ENCODE results near the gene CYP4F8.

CYP4F8 gene

GRCh38 chr19:15613338-15613737, 1.7 kb upstream of the CYP4F8 start:
- H3K9me2 ChIP-seq (replicated peaks; ENCODE audit: control insufficient read depth, low read length): no peaks in the 10 kb centered on the region
- no peak overlapping the region for H3K4me2 ChIP-seq (ENCODE audit: low read length)
- H3K79me2 ChIP-seq (ENCODE audit: control insufficient read depth, low read length): no peaks in the 10 kb centered on the region
- TF ChIP-seq EZH2phosphoT487 (IDR thresholded peaks at IDR 0.05; ENCODE audit: borderline replicate concordance, low read length): no peak
- no peak for TF ChIP-seq CTCF (IDR thresholded peaks at IDR 0.05; ENCODE audit: low read depth, low read length, poor library complexity, severe bottlenecking)
- no peak overlapping the region for H3K4me3 ChIP-seq (ENCODE audit: low read length)
- H4K20me1 ChIP-seq (ENCODE audit: control insufficient read depth, insufficient read depth, low read depth, low read length): no peaks in the 10 kb centered on the region
- H3K27me3 ChIP-seq (ENCODE audit: control insufficient read depth, low read length): no peaks in the 10 kb centered on the region
- H3K9me3 ChIP-seq (ENCODE audit: control insufficient read depth, insufficient read depth, low read length): no peaks in the 10 kb centered on the region
- no peaks in the 10 kb centered on the region for H3K36me3 ChIP-seq (ENCODE audit: control insufficient read depth, low read length)
- no peak overlapping the region for H3K27ac ChIP-seq (ENCODE audit: low read depth, low read length)
- H3K4me1 ChIP-seq (ENCODE audit: control insufficient read depth, low read length): no peaks in the 10 kb centered on the region
- no peaks in the 10 kb centered on the region for H3F3A ChIP-seq (ENCODE audit: control insufficient read depth, insufficient read depth)

GRCh38 chr19:15615526-15615925, 508 bp downstream of the CYP4F8 start:
- Histone ChIP-seq H3K27ac (ENCODE audit: low read depth, low read length) (no peak overlapping the region), H3F3A (ENCODE audit: control insufficient read depth, insufficient read depth) (no peaks in the 10 kb centered on the region), H3K36me3 (ENCODE audit: control insufficient read depth, low read length) (no peaks in the 10 kb centered on the region), H3K9me2 (replicated peaks; ENCODE audit: control insufficient read depth, low read length) (no peaks in the 10 kb centered on the region), H3K9me3 (ENCODE audit: control insufficient read depth, insufficient read depth, low read length) (no peaks in the 10 kb centered on the region), H3K79me2 (ENCODE audit: control insufficient read depth, low read length) (no peaks in the 10 kb centered on the region), H3K27me3 (ENCODE audit: control insufficient read depth, low read length) (no peaks in the 10 kb centered on the region), H3K4me3 (ENCODE audit: low read length) (no peak overlapping the region), H3K4me2 (ENCODE audit: low read length) (no peak overlapping the region), H4K20me1 (ENCODE audit: control insufficient read depth, insufficient read depth, low read depth, low read length) (no peaks in the 10 kb centered on the region), H3K4me1 (ENCODE audit: control insufficient read depth, low read length) (no peaks in the 10 kb centered on the region)
- no peak for TF ChIP-seq CTCF (IDR thresholded peaks at IDR 0.05; ENCODE audit: low read depth, low read length, poor library complexity, severe bottlenecking)
- no peak for TF ChIP-seq EZH2phosphoT487 (IDR thresholded peaks at IDR 0.05; ENCODE audit: borderline replicate concordance, low read length)

DNA sequence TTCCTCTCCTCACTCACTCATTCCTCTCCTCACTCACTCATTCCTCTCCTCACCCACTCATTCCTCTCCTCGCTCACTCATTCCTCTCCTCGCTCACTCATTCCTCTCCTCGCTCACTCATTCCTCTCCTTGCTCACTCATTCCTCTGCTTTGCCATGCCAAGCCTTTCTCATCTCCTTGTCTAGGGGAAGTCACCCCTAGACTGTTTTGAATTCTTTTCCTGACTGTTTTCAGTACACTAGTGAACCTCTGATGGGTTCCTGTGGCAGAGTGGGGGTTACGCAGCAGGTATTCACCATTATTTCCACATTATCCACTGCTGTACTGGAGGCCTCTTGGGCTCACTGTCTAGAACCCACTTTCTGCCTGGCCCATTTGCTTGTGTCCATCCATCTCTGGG, 1.2 kb downstream of the CYP4F8 start:
- Histone ChIP-seq H3K36me3 (ENCODE audit: control insufficient read depth, low read length) (no peaks in the 10 kb centered on the region), H4K20me1 (ENCODE audit: control insufficient read depth, insufficient read depth, low read depth, low read length) (no peaks in the 10 kb centered on the region), H3K27ac (ENCODE audit: low read depth, low read length) (no peak overlapping the region), H3K9me3 (ENCODE audit: control insufficient read depth, insufficient read depth, low read length) (no peaks in the 10 kb centered on the region), H3F3A (ENCODE audit: control insufficient read depth, insufficient read depth) (no peaks in the 10 kb centered on the region), H3K9me2 (replicated peaks; ENCODE audit: control insufficient read depth, low read length) (no peaks in the 10 kb centered on the region), H3K4me3 (ENCODE audit: low read length) (no peak overlapping the region), H3K79me2 (ENCODE audit: control insufficient read depth, low read length) (no peaks in the 10 kb centered on the region), H3K27me3 (ENCODE audit: control insufficient read depth, low read length) (no peaks in the 10 kb centered on the region), H3K4me1 (ENCODE audit: control insufficient read depth, low read length) (no peaks in the 10 kb centered on the region), H3K4me2 (ENCODE audit: low read length) (no peak overlapping the region)
- TF ChIP-seq EZH2phosphoT487 (IDR thresholded peaks at IDR 0.05; ENCODE audit: borderline replicate concordance, low read length): no peak
- no peak for TF ChIP-seq CTCF (IDR thresholded peaks at IDR 0.05; ENCODE audit: low read depth, low read length, poor library complexity, severe bottlenecking)

Data from DOHH2 (cell line).